GM12891 (cell line): ENCODE measurements around the gene BABAM2.
"Not testable (repeated sequence)": the region's sequence is repeated elsewhere in the genome, so short reads cannot be mapped to it uniquely, and the experiment has no call there.

Experiments used
- DNase-seq: peaks from one replicate; pipeline ENCODE4 v3.0.0; 2011; ENCODE audit warnings: low spot score; ENCODE audit not compliant: insufficient read length
- FAIRE-seq: peaks from 2 replicates; lab custom pipeline; 2011; peaks lifted over from hg19 to GRCh38; lab: Jason Lieb, UNC
- PAX5 ChIP-seq: IDR thresholded peaks from 2 replicates; pipeline ENCODE4 v1.6.1; 2011; ENCODE audit warnings: low read length, moderate library complexity, mild to moderate bottlenecking; ENCODE audit not compliant: insufficient read depth, severe bottlenecking
- POLR2A ChIP-seq: IDR thresholded peaks from 2 replicates; pipeline ENCODE4 v1.6.1; 2011; ENCODE audit warnings: low read depth, low read length, control low read depth
- POLR2AphosphoS5 ChIP-seq: IDR thresholded peaks from 2 replicates; pipeline ENCODE4 v1.6.1; 2011; ENCODE audit warnings: low read depth, low read length, control low read depth
- POU2F2 ChIP-seq: IDR thresholded peaks from 2 replicates; pipeline ENCODE4 v1.6.1; 2011; ENCODE audit warnings: low read depth, mild to moderate bottlenecking, control low read depth, low read length, moderate library complexity
- SPI1 ChIP-seq: IDR thresholded peaks from 2 replicates; pipeline ENCODE4 v1.6.1; 2011; ENCODE audit warnings: low read depth, low read length, control low read depth
- TAF1 ChIP-seq: IDR thresholded peaks from 2 replicates; pipeline ENCODE4 v1.6.1; 2011; ENCODE audit warnings: low read depth, low read length, control low read depth

The BABAM2 gene

GRCh38 chr2:28252311-28252710, 361.8 kb downstream of the BABAM2 start:
- FAIRE-seq (peak; percentile 76), DNase-seq (no peak)
- TF ChIP-seq POLR2AphosphoS5, result no peak
- TF ChIP-seq PAX5, result no peak
- TF ChIP-seq SPI1, result no peak
- no peak for TF ChIP-seq POLR2A
- TF ChIP-seq TAF1, result no peak
- no peak for TF ChIP-seq POU2F2

- no peak for TF ChIP-seq TAF1
- DNase-seq, result no peak
- no peak for FAIRE-seq
Measured at GRCh38 chr2:28253543-28253942, 363.0 kb downstream of the BABAM2 start.

GRCh38 chr2:28255231-28255630, 364.7 kb downstream of the BABAM2 start:
- not testable (repeated sequence) for FAIRE-seq, DNase-seq

GRCh38 chr2:28257182-28257581, 366.7 kb downstream of the BABAM2 start:
- DNase-seq, result no peak
- TF ChIP-seq SPI1 (no peak), TAF1 (no peak), POU2F2 (no peak), POLR2A (no peak), PAX5 (no peak), POLR2AphosphoS5 (no peak)
- FAIRE-seq, result no peak

GRCh38 chr2:28259226-28259625, 368.7 kb downstream of the BABAM2 start:
- FAIRE-seq, DNase-seq: not testable (repeated sequence)

GRCh38 chr2:28263690-28264089, 373.2 kb downstream of the BABAM2 start:
- DNase-seq (no peak), FAIRE-seq (no peak)
- TF ChIP-seq PAX5, result no peak
- TF ChIP-seq TAF1, result no peak
- no peak for TF ChIP-seq SPI1
- TF ChIP-seq POLR2AphosphoS5, result no peak
- TF ChIP-seq POU2F2, result no peak
- no peak for TF ChIP-seq POLR2A

GRCh38 chr2:28267282-28267681, 376.8 kb downstream of the BABAM2 start:
- FAIRE-seq (no peak), DNase-seq (no peak)
- TF ChIP-seq POLR2AphosphoS5 (no peak), TAF1 (no peak)

- DNase-seq, result no peak
- FAIRE-seq, result no peak
- TF ChIP-seq POU2F2 (no peak), POLR2AphosphoS5 (no peak), TAF1 (no peak), POLR2A (no peak), PAX5 (no peak), SPI1 (no peak)
Measured at GRCh38 chr2:28268386-28268785, 377.9 kb downstream of the BABAM2 start.

GRCh38 chr2:28269019-28269784, 378.7 kb downstream of the BABAM2 start:
- DNase-seq (no peak), FAIRE-seq (no peak)
- TF ChIP-seq POU2F2, result no peak
- TF ChIP-seq TAF1, result no peak
- no peak for TF ChIP-seq POLR2A
- TF ChIP-seq SPI1, result no peak
- no peak for TF ChIP-seq PAX5

- FAIRE-seq, result no peak
- TF ChIP-seq TAF1 (no peak), POLR2AphosphoS5 (no peak), POU2F2 (no peak), PAX5 (no peak), SPI1 (no peak), POLR2A (no peak)
Measured at GRCh38 chr2:28270456-28271152, 380.1 kb downstream of the BABAM2 start.

GRCh38 chr2:28271231-28271918, 380.8 kb downstream of the BABAM2 start:
- TF ChIP-seq POU2F2, result no peak
- TF ChIP-seq SPI1, result no peak
- TF ChIP-seq TAF1, result no peak
- no peak for TF ChIP-seq POLR2AphosphoS5
- no peak for TF ChIP-seq POLR2A
- TF ChIP-seq PAX5, result no peak
- no peak for FAIRE-seq
- no peak for DNase-seq

More at GRCh38 chr2:28270456-28271152, 380.1 kb downstream of the BABAM2 start:
- DNase-seq, result no peak
